ENCODE measurements around the gene KLF13. TPM values are rescaled to one million over a fixed set of nuclear protein-coding genes. Genes with fewer than 3 reads are reported as not detected.

Gene KLF13
- total RNA-seq, 1 donor from 2014 or later, result 67.7 TPM

DNA sequence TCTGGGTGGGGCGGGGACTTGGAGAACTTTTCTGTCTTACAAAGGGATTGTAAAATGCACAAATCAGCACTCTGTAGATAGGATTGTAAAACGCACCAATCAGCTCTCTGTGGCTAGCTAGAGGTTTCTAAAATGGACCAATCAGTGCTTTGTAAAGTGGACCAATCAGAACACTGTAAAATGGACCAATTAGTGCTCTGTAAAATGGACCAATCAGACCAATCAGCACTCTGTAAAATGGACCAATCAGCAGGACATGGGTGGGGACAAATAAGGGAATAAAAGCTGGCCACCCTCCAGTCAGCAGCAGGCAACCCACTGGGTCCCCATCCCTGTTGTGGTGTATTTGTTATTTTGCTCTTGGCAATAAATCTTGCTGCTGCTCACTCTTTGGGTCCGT, 77.7 kb downstream of the KLF13 start:
- no peak for TF ChIP-seq CTCF (IDR thresholded peaks at IDR 0.05; ENCODE audit: insufficient read depth, low read length, poor library complexity, severe bottlenecking)
- H3K36me3 ChIP-seq (ENCODE audit: control insufficient read depth, insufficient read depth, low read length), result no peaks in the 10 kb centered on the region
- no peak for DNase-seq (ENCODE audit: low read depth)
- peaks cover 4% of the 10 kb centered on the region for H3K27me3 ChIP-seq (ENCODE audit: control insufficient read depth, insufficient read depth, low read length)
- no peak overlapping the region for H3K4me3 ChIP-seq (ENCODE audit: low read depth, low read length)

- H3K4me3 ChIP-seq (ENCODE audit: low read depth, low read length), result no peak overlapping the region
- TF ChIP-seq CTCF (IDR thresholded peaks at IDR 0.05; ENCODE audit: insufficient read depth, low read length, poor library complexity, severe bottlenecking), result no peak
- no peaks in the 10 kb centered on the region for H3K36me3 ChIP-seq (ENCODE audit: control insufficient read depth, insufficient read depth, low read length)
- H3K27me3 ChIP-seq (ENCODE audit: control insufficient read depth, insufficient read depth, low read length), result peaks cover 4% of the 10 kb centered on the region
- DNase-seq (ENCODE audit: low read depth), result no peak
Observed at GRCh38 chr15:31405200-31405920, 78.7 kb downstream of the KLF13 start.

DNA sequence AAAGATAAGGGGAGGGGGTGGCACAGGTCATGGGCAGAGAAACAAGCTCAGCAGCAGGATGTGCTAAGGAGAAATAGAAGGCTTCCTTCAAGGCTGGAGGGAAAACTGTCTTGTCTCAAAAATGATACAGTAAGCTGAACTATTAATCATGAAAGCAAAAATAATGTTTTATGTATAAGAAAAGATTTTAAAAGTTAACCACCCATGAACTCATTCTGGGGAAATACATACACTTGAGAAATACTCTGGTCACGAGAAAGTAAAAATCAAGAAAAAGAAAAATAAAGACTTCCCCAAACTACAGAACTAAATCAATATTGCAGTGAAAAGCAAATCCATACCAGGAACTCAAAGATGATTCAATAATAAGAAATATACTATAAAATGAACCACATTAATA, 80.7 kb downstream of the KLF13 start:
- Histone ChIP-seq H3K27me3 (ENCODE audit: control insufficient read depth, insufficient read depth, low read length) (no peaks in the 10 kb centered on the region), H3K36me3 (ENCODE audit: control insufficient read depth, insufficient read depth, low read length) (no peaks in the 10 kb centered on the region), H3K4me3 (ENCODE audit: low read depth, low read length) (no peak overlapping the region)
- no peak for TF ChIP-seq CTCF (IDR thresholded peaks at IDR 0.05; ENCODE audit: insufficient read depth, low read length, poor library complexity, severe bottlenecking)
- no peak for DNase-seq (ENCODE audit: low read depth)

DNA sequence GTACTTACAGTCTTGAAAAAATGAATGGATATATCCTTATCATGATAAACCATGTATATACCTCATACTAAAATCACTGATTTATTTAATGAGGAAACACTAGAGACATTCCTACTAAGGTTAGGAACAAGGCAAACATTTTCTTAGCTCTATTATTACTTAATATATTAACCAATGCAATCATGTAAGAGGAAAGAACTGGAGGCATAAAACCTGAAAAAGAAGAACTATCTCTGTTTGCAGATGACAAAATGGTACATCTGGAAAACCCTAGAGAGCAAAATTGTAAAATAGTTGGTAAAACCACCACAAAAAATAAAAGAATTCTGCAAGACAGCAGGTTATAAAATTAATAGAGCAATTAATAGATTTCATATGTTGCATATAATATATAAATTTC, 81.2 kb downstream of the KLF13 start:
- Histone ChIP-seq H3K27me3 (ENCODE audit: control insufficient read depth, insufficient read depth, low read length) (no peaks in the 10 kb centered on the region), H3K4me3 (ENCODE audit: low read depth, low read length) (no peak overlapping the region), H3K36me3 (ENCODE audit: control insufficient read depth, insufficient read depth, low read length) (no peaks in the 10 kb centered on the region)
- DNase-seq (ENCODE audit: low read depth), result no peak
- no peak for TF ChIP-seq CTCF (IDR thresholded peaks at IDR 0.05; ENCODE audit: insufficient read depth, low read length, poor library complexity, severe bottlenecking)

DNA sequence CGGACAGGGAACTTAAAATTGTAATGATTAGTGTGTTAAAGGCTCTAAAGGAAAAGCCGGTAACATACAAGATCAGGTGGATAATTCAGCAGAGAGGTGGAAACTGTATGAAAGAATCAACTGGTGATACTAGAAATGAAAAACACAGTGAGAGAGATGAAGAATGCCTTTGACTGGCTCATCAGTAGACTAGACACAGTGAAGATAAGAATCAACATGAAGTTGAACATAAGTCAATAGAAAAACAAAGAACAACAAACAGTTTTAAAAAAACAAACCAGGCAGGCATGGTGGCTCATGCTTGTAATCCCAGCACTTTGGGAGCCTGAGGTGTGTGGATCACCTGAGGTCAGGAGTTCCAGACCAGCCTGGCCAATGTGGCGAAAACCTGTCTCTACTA, 82.1 kb downstream of the KLF13 start:
- no peak for TF ChIP-seq CTCF (IDR thresholded peaks at IDR 0.05; ENCODE audit: insufficient read depth, low read length, poor library complexity, severe bottlenecking)
- DNase-seq (ENCODE audit: low read depth), result no peak

DNA sequence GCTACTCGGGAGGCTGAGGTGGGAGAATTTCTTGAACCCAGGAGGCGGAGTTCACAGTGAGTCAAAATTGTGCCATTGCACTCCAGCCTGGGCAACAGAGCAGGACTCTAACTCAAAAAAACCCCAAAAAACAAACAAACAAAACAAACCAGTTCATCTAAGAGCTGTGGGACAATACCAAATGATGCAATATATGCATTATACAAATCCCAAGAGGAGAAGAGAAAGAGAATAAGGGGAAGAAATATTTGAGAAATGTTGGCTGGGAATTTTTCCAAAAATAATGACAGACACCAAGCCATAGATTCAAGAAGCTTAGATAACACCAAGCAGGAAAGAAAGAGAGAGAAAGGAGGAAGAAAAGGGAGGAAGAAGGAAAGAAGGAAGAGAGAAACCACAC, 82.5 kb downstream of the KLF13 start:
- H3K27me3 ChIP-seq (ENCODE audit: control insufficient read depth, insufficient read depth, low read length), result no peaks in the 10 kb centered on the region
- no peak for TF ChIP-seq CTCF (IDR thresholded peaks at IDR 0.05; ENCODE audit: insufficient read depth, low read length, poor library complexity, severe bottlenecking)
- DNase-seq (ENCODE audit: low read depth), result no peak
- H3K4me3 ChIP-seq (ENCODE audit: low read depth, low read length), result no peak overlapping the region
- no peaks in the 10 kb centered on the region for H3K36me3 ChIP-seq (ENCODE audit: control insufficient read depth, insufficient read depth, low read length)

More for the DNA sequence above, 82.1 kb downstream of the KLF13 start:
- H3K4me3 ChIP-seq (ENCODE audit: low read depth, low read length), result no peak overlapping the region
- H3K27me3 ChIP-seq (ENCODE audit: control insufficient read depth, insufficient read depth, low read length), result no peaks in the 10 kb centered on the region
- no peaks in the 10 kb centered on the region for H3K36me3 ChIP-seq (ENCODE audit: control insufficient read depth, insufficient read depth, low read length)

All from kidney epithelial cell (primary cell).